ENCODE results near the gene RGS19. TPM values are rescaled to one million over a fixed set of nuclear protein-coding genes. Genes with fewer than 3 reads are reported as not detected.

The RGS19 gene
- total RNA-seq, 1 experiment from 2014 or later = 18.8 TPM

GRCh38 chr20:64112691-64113443 lies 33.5 kb upstream of the RGS19 start:
- Histone ChIP-seq H3K36me3 (no peaks in the 10 kb centered on the region), H3K9me3 (replicated peaks) (no peaks in the 10 kb centered on the region), H3K27ac (no peak overlapping the region), H3K4me1 (no peaks in the 10 kb centered on the region), H3K27me3 (peaks cover 63% of the 10 kb centered on the region), H3K4me3 (no peak overlapping the region)
- DNase-seq = no peak

- H3K27ac ChIP-seq = no peak overlapping the region
Measured at GRCh38 chr20:64111841-64112641, 32.7 kb upstream of the RGS19 start.

GRCh38 chr20:64110411-64111068 lies 31.2 kb upstream of the RGS19 start:
- H3K4me1 ChIP-seq = no peaks in the 10 kb centered on the region
- no peak overlapping the region for H3K4me3 ChIP-seq

More at GRCh38 chr20:64111841-64112641, 32.7 kb upstream of the RGS19 start:
- Histone ChIP-seq H3K4me1 (no peaks in the 10 kb centered on the region), H3K4me3 (no peak overlapping the region), H3K27me3 (peaks cover 71% of the 10 kb centered on the region), H3K9me3 (replicated peaks) (no peaks in the 10 kb centered on the region), H3K36me3 (no peaks in the 10 kb centered on the region)
- DNase-seq = no peak

GRCh38 chr20:64109831-64110391 lies 30.6 kb upstream of the RGS19 start:
- no peak for DNase-seq
- H3K27ac ChIP-seq = no peak overlapping the region
- peaks cover 70% of the 10 kb centered on the region for H3K27me3 ChIP-seq
- no peaks in the 10 kb centered on the region for H3K36me3 ChIP-seq
- no peak overlapping the region for H3K4me3 ChIP-seq
- no peaks in the 10 kb centered on the region for H3K4me1 ChIP-seq
- no peaks in the 10 kb centered on the region for H3K9me3 ChIP-seq (replicated peaks)

More at GRCh38 chr20:64110411-64111068, 31.2 kb upstream of the RGS19 start:
- Histone ChIP-seq H3K36me3 (no peaks in the 10 kb centered on the region), H3K27me3 (peaks cover 73% of the 10 kb centered on the region), H3K9me3 (replicated peaks) (no peaks in the 10 kb centered on the region), H3K27ac (no peak overlapping the region)
- DNase-seq = no peak

GRCh38 chr20:64108731-64109681 lies 29.7 kb upstream of the RGS19 start:
- no peak for DNase-seq
- Histone ChIP-seq H3K4me3 (no peak overlapping the region), H3K9me3 (replicated peaks) (no peaks in the 10 kb centered on the region), H3K27me3 (peaks cover 67% of the 10 kb centered on the region), H3K4me1 (no peaks in the 10 kb centered on the region), H3K27ac (no peak overlapping the region), H3K36me3 (no peaks in the 10 kb centered on the region)

GRCh38 chr20:64107736-64108457 lies 28.6 kb upstream of the RGS19 start:
- no peaks in the 10 kb centered on the region for H3K9me3 ChIP-seq (replicated peaks)
- H3K4me1 ChIP-seq = no peaks in the 10 kb centered on the region
- H3K27me3 ChIP-seq = peaks cover 68% of the 10 kb centered on the region
- no peaks in the 10 kb centered on the region for H3K36me3 ChIP-seq
- no peak overlapping the region for H3K4me3 ChIP-seq
- no peak overlapping the region for H3K27ac ChIP-seq
- no peak for DNase-seq

- H3K4me3 ChIP-seq = no peak within 1 kb of the TSS
Measured at GRCh38 chr20:64106981-64107735, 27.8 kb upstream of the RGS19 start, which contains the start of gene NPBWR2. Gene NPBWR2 (minus strand): TSS chr20:64107565. CDS start chr20:64106831, 734 bp downstream.

GRCh38 chr20:64106435-64106961 lies 27.2 kb upstream of the RGS19 start:
- H3K9me3 ChIP-seq (replicated peaks) = no peaks in the 10 kb centered on the region
- no peak overlapping the region for H3K27ac ChIP-seq
- H3K36me3 ChIP-seq = no peaks in the 10 kb centered on the region
- H3K27me3 ChIP-seq = peaks cover 63% of the 10 kb centered on the region
- no peaks in the 10 kb centered on the region for H3K4me1 ChIP-seq
- peak in 1 of 2 experiments; percentile 2 for DNase-seq
- no peak overlapping the region for H3K4me3 ChIP-seq

More at GRCh38 chr20:64106981-64107735, 27.8 kb upstream of the RGS19 start, which contains the start of gene NPBWR2:
- peaks cover 64% of the 10 kb centered on the region for H3K27me3 ChIP-seq
- no peaks in the 10 kb centered on the region for H3K4me1 ChIP-seq
- H3K9me3 ChIP-seq (replicated peaks) = no peaks in the 10 kb centered on the region
- no peak within 1 kb of the TSS for H3K27ac ChIP-seq
- DNase-seq = peak in 1 of 2 experiments; percentile 8
- H3K36me3 ChIP-seq = no peaks in the 10 kb centered on the region

GRCh38 chr20:64105846-64106434 lies 26.6 kb upstream of the RGS19 start:
- no peaks in the 10 kb centered on the region for H3K4me1 ChIP-seq
- peak in 1 of 2 experiments; percentile 2 for DNase-seq
- H3K9me3 ChIP-seq (replicated peaks) = no peaks in the 10 kb centered on the region
- H3K27ac ChIP-seq = no peak overlapping the region
- no peak overlapping the region for H3K4me3 ChIP-seq
- H3K36me3 ChIP-seq = no peaks in the 10 kb centered on the region
- peaks cover 60% of the 10 kb centered on the region for H3K27me3 ChIP-seq

- DNase-seq = peak in 1 of 2 experiments; percentile 3
- Histone ChIP-seq H3K4me3 (no peak overlapping the region), H3K9me3 (replicated peaks) (no peaks in the 10 kb centered on the region), H3K4me1 (no peaks in the 10 kb centered on the region), H3K36me3 (no peaks in the 10 kb centered on the region), H3K27ac (no peak overlapping the region), H3K27me3 (peaks cover 56% of the 10 kb centered on the region)
Measured at GRCh38 chr20:64104667-64105451, 25.5 kb upstream of the RGS19 start.

GRCh38 chr20:64103871-64104666 lies 24.8 kb upstream of the RGS19 start:
- no peaks in the 10 kb centered on the region for H3K36me3 ChIP-seq
- peaks cover 49% of the 10 kb centered on the region for H3K27me3 ChIP-seq
- H3K4me3 ChIP-seq = no peak overlapping the region
- H3K27ac ChIP-seq = no peak overlapping the region
- DNase-seq = peak in 1 of 2 experiments; percentile 2
- H3K4me1 ChIP-seq = no peaks in the 10 kb centered on the region
- H3K9me3 ChIP-seq (replicated peaks) = no peaks in the 10 kb centered on the region
